ENCODE data around the gene CCDC110.

- TF ChIP-seq U2AF1 (optimal IDR thresholded peaks at IDR 0.05; ENCODE audit: low read depth, low read length) (no peak), ZNF121 (CRISPR knock-in tag; conservative IDR thresholded peaks at IDR 0.05) (no peak), ETS1 (conservative IDR thresholded peaks at IDR 0.05; ENCODE audit: control insufficient read depth, low read depth, low read length) (no peak), ZNF274 (IDR thresholded peaks at IDR 0.05; ENCODE audit: borderline replicate concordance, low read depth, low read length) (no peak), IRF2 (CRISPR knock-in tag; IDR thresholded peaks at IDR 0.05) (no peak), YBX1 (IDR thresholded peaks at IDR 0.05) (no peak), ZNF253 (CRISPR knock-in tag; conservative IDR thresholded peaks at IDR 0.05) (no peak), CSDE1 (IDR thresholded peaks at IDR 0.05) (no peak), EP300 (IDR thresholded peaks at IDR 0.05; ENCODE audit: low read length) (no peak), DNMT1 (IDR thresholded peaks at IDR 0.05) (no peak), SIRT6 (IDR thresholded peaks at IDR 0.05; ENCODE audit: low read depth, low read length) (no peak), YY1 (IDR thresholded peaks at IDR 0.05; ENCODE audit: borderline replicate concordance in 1 of 3, control insufficient read depth in 1 of 3, extremely low read depth in 1 of 3, insufficient read depth in 3 of 3, insufficient read length in 1 of 3, insufficient replicate concordance in 2 of 3, low read depth in 1 of 3, low read length in 2 of 3) (no peak)
- TF ChIP-seq, protein P1, sequence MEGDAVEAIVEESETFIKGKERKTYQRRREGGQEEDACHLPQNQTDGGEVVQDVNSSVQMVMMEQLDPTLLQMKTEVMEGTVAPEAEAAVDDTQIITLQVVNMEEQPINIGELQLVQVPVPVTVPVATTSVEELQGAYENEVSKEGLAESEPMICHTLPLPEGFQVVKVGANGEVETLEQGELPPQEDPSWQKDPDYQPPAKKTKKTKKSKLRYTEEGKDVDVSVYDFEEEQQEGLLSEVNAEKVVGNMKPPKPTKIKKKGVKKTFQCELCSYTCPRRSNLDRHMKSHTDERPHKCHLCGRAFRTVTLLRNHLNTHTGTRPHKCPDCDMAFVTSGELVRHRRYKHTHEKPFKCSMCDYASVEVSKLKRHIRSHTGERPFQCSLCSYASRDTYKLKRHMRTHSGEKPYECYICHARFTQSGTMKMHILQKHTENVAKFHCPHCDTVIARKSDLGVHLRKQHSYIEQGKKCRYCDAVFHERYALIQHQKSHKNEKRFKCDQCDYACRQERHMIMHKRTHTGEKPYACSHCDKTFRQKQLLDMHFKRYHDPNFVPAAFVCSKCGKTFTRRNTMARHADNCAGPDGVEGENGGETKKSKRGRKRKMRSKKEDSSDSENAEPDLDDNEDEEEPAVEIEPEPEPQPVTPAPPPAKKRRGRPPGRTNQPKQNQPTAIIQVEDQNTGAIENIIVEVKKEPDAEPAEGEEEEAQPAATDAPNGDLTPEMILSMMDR (IDR thresholded peaks at IDR 0.05 in 2 of 3, conservative IDR thresholded peaks at IDR 0.05 in 1 of 3; ENCODE audit: insufficient read depth in 2 of 3, low read depth in 1 of 3, low read length in 3 of 3) = no peak
Observed at GRCh38 chr4:185456131-185456530, 15.4 kb downstream of the CCDC110 start.

Measured in K562 (cell line).